H1 (cell line): ENCODE data around the gene P2RX7. TPM values are rescaled to one million over a fixed set of nuclear protein-coding genes. Genes with fewer than 3 reads are reported as not detected.

Experiments used
- CTCF ChIA-PET: fragments of 300-600 bp; sonication (Branson Sonifier 250); formaldehyde crosslinking; loops from one replicate; lab custom pipeline; 2021; ENCODE audit not compliant: partially characterized antibody; lab: Charles Lee
- POLR2A ChIA-PET: fragments of 300-600 bp; sonication (Branson Sonifier 250); formaldehyde crosslinking; loops from one replicate; lab custom pipeline; 2021; ENCODE audit warnings: inconsistent platforms; ENCODE audit not compliant: partially characterized antibody; lab: Charles Lee
- DNase-seq, 2 experiments: peaks; one replicate each; pipeline versions ENCODE4 v3.0.0 to v3.0.0-alpha.2; 2010 to 2022; ENCODE audit warnings: low spot score in 2 of 2, low read depth in 1 of 2, mixed read lengths in 1 of 2
- FAIRE-seq: peaks from 2 replicates; lab custom pipeline; 2011; peaks lifted over from hg19 to GRCh38; lab: Jason Lieb, UNC
- H2AFZ ChIP-seq: 2 replicates; pipeline ENCODE4 v1.8.1; 2012; ENCODE audit warnings: low read length, inconsistent platforms
- H2AK5ac ChIP-seq: 2 replicates; pipeline ENCODE4 v1.6.1; 2013; ENCODE audit warnings: low read depth, low read length
- H2BK120ac ChIP-seq: replicated peaks from 2 replicates; pipeline ENCODE3; 2013; ENCODE audit warnings: low read depth, low read length, inconsistent platforms
- H2BK12ac ChIP-seq: 2 replicates; pipeline ENCODE4 v1.6.1; 2013; ENCODE audit warnings: low read depth, low read length
- H2BK15ac ChIP-seq: 2 replicates; pipeline ENCODE4 v1.6.1; 2013; ENCODE audit warnings: low read length
- H2BK20ac ChIP-seq: 2 replicates; pipeline ENCODE4 v1.6.1; 2013; ENCODE audit warnings: low read length
- H2BK5ac ChIP-seq: 2 replicates; pipeline ENCODE4 v1.6.1; 2013; ENCODE audit warnings: low read depth, low read length
- H3K14ac ChIP-seq: 2 replicates; pipeline ENCODE4 v1.6.1; 2013; ENCODE audit warnings: inconsistent platforms; ENCODE audit not compliant: insufficient read length
- H3K18ac ChIP-seq: 2 replicates; pipeline ENCODE4 v1.6.1; 2013; ENCODE audit warnings: low read length; ENCODE audit errors: extremely low read depth
- H3K23ac ChIP-seq: 2 replicates; pipeline ENCODE4 v1.6.1; 2013; ENCODE audit warnings: inconsistent platforms; ENCODE audit not compliant: insufficient read length
- H3K23me2 ChIP-seq: 2 replicates; pipeline ENCODE4 v1.6.1; 2013; ENCODE audit warnings: low read depth, low read length
- H3K27ac ChIP-seq: 2 replicates; pipeline ENCODE4 v1.6.1; 2011; ENCODE audit warnings: low read depth, low read length, inconsistent platforms
- H3K27me3 ChIP-seq, 4 experiments: replicated peaks in 1 of 4; 1 replicate in 1 of 4; 2 replicates in 3 of 4; pipeline versions ENCODE4 v1.6.1 to v1.8.1; 2011 to 2013; ENCODE audit warnings: low read length in 3 of 4, mild to moderate bottlenecking in 3 of 4, inconsistent platforms in 2 of 4, mixed read lengths in 2 of 4, moderate library complexity in 1 of 4; ENCODE audit not compliant: control insufficient read depth in 3 of 4, insufficient read depth in 3 of 4; ENCODE audit errors: extremely low read depth in 1 of 4
- H3K36me3 ChIP-seq, 4 experiments: 2 replicates each; pipeline versions ENCODE4 v1.6.1 to v1.8.1; 2011 to 2013; ENCODE audit warnings: mild to moderate bottlenecking in 4 of 4, low read length in 3 of 4, moderate library complexity in 2 of 4, control low read depth in 1 of 4, inconsistent platforms in 1 of 4; ENCODE audit not compliant: insufficient read depth in 4 of 4, control insufficient read depth in 2 of 4
- H3K4ac ChIP-seq: replicated peaks from 2 replicates; pipeline ENCODE3; 2013; ENCODE audit warnings: low read length, low read depth, mixed read lengths, inconsistent platforms; ENCODE audit not compliant: insufficient read length
- H3K4me1 ChIP-seq, 4 experiments: replicated peaks in 1 of 4; 1 replicate in 1 of 4; 2 replicates in 3 of 4; pipeline versions ENCODE4 v1.6.1 to v1.8.1; 2011 to 2013; ENCODE audit warnings: low read length in 3 of 4, inconsistent platforms in 2 of 4, mixed read lengths in 1 of 4; ENCODE audit not compliant: insufficient read depth in 4 of 4, control insufficient read depth in 3 of 4
- H3K4me2 ChIP-seq, 2 experiments: 2 replicates each; pipeline versions ENCODE4 v1.6.1 to v1.8.1; 2011 to 2013; ENCODE audit warnings: low read depth in 2 of 2, low read length in 2 of 2, control low read depth in 1 of 2, inconsistent platforms in 1 of 2, mild to moderate bottlenecking in 1 of 2; ENCODE audit not compliant: insufficient read depth in 1 of 2
- H3K4me3 ChIP-seq, 4 experiments: fragments of 200-600, 300-600 bp in 1 of 4; sonication (generic), shearing (Covaris generic), sonication (Bioruptor Twin) in 1 of 4; 2 replicates each; pipeline versions ENCODE4 v1.5.1 to v1.8.1; 2011 to 2016; ENCODE audit warnings: low read length in 4 of 4, low read depth in 3 of 4, control low read depth in 2 of 4, inconsistent platforms in 2 of 4, mild to moderate bottlenecking in 2 of 4, mixed read lengths in 1 of 4, moderate library complexity in 1 of 4; ENCODE audit not compliant: insufficient read depth in 2 of 4; ENCODE audit errors: extremely low read depth in 1 of 4
- H3K56ac ChIP-seq: replicated peaks from 2 replicates; pipeline ENCODE3; 2013; ENCODE audit warnings: low read depth, mild to moderate bottlenecking, mixed read lengths, low read length, inconsistent platforms; ENCODE audit not compliant: insufficient read length
- H3K79me1 ChIP-seq: 2 replicates; pipeline ENCODE4 v1.6.1; 2013; ENCODE audit warnings: low read depth, low read length, control low read depth
- H3K79me2 ChIP-seq, 2 experiments: 2 replicates each; pipeline versions ENCODE4 v1.6.1 to v1.8.1; 2012 to 2013; ENCODE audit warnings: low read length in 2 of 2, mild to moderate bottlenecking in 2 of 2, inconsistent platforms in 1 of 2; ENCODE audit not compliant: insufficient read depth in 2 of 2, control insufficient read depth in 1 of 2
- H3K9ac ChIP-seq, 4 experiments: replicated peaks in 1 of 4; 1 replicate in 1 of 4; 2 replicates in 3 of 4; pipeline versions ENCODE4 v1.6.1 to v1.8.1; 2011 to 2013; ENCODE audit warnings: low read depth in 3 of 4, low read length in 3 of 4, control low read depth in 2 of 4, mild to moderate bottlenecking in 2 of 4, moderate library complexity in 2 of 4, inconsistent platforms in 1 of 4; ENCODE audit errors: extremely low read depth in 1 of 4
- H3K9me3 ChIP-seq, 2 experiments: 2 replicates each; pipeline versions ENCODE4 v1.6.1 to v1.8.1; 2012 to 2013; ENCODE audit warnings: mild to moderate bottlenecking in 2 of 2, moderate library complexity in 2 of 2, control low read depth in 1 of 2, inconsistent platforms in 1 of 2, low read depth in 1 of 2, low read length in 1 of 2, mixed read lengths in 1 of 2; ENCODE audit not compliant: insufficient read depth in 2 of 2
- H4K20me1 ChIP-seq, 2 experiments: replicated peaks in 1 of 2; 2 replicates each; pipeline versions ENCODE3 to v1.8.1; 2011 to 2013; ENCODE audit warnings: inconsistent platforms in 2 of 2, low read length in 2 of 2, mild to moderate bottlenecking in 1 of 2; ENCODE audit not compliant: insufficient read depth in 2 of 2, control insufficient read depth in 1 of 2
- H4K5ac ChIP-seq: 2 replicates; pipeline ENCODE4 v1.6.1; 2013; ENCODE audit warnings: low read length, low read depth, mixed read lengths, inconsistent platforms; ENCODE audit not compliant: insufficient read length
- H4K8ac ChIP-seq: 2 replicates; pipeline ENCODE4 v1.8.0; 2013; ENCODE audit warnings: mild to moderate bottlenecking, moderate library complexity, low read length, inconsistent platforms; ENCODE audit not compliant: insufficient read depth; ENCODE audit errors: extremely low read depth
- H4K91ac ChIP-seq: replicated peaks from 2 replicates; pipeline ENCODE3; 2013; ENCODE audit warnings: low read length, mixed read lengths, inconsistent platforms; ENCODE audit not compliant: insufficient read length
- GTF2F1 ChIP-seq: IDR thresholded peaks from 2 replicates; pipeline ENCODE4 v1.6.1; 2012; ENCODE audit warnings: low read depth, low read length, improper control_type of control experiment, borderline replicate concordance
- WGBS, 2 experiments: shearing (Covaris generic) in 1 of 2; methylation state at CpG; one replicate each; pipeline versions ENCODE4 v1.1.6 to v1.1.7; 2013 to 2015; ENCODE audit warnings: low lambda C conversion rate in 2 of 2, mixed read lengths in 2 of 2, inconsistent platforms in 1 of 2, low coverage in 1 of 2, missing lambda C conversion rate in 1 of 2; ENCODE audit not compliant: insufficient replicate concordance in 2 of 2, insufficient coverage in 1 of 2, insufficient read length in 1 of 2; ENCODE audit errors: extremely low coverage in 1 of 2, missing lambda C conversion rate in 1 of 2; 5-methylcytosine and 5-hydroxymethylcytosine counted together
- polyA plus RNA-seq, 7 experiments: library from polyadenylated mRNA; depleted of rRNA in 3 of 7; stranded (reverse) in 5 of 7; unstranded in 2 of 7; fragments of >200 nt in 5 of 7; fragments of 200-250 nt in 2 of 7; gene quantifications; 1 replicate in 5 of 7; 2 replicates in 1 of 7; 4 replicates in 1 of 7; pipeline versions ENCODE4 v1.2.1 to v1.2.3, GENCODE V29; 2011 to 2013; ENCODE audit warnings: missing spikeins in 2 of 7, mixed read lengths in 2 of 7
- total RNA-seq: library from RNA; stranded (reverse); fragmentation: NEBNext Ultra II Directional; extraction: Animal tissue kit (Norgen Biotek cat#: 25700); gene quantifications from 2 replicates; pipeline ENCODE4 v1.2.1, GENCODE V29; 2021

The P2RX7 gene
- total and polyA plus RNA-seq, 2 of the 8 experiments (the other 6 are each of a cell fraction or from before 2014, with no cell fraction given): 0.38 to 0.56 TPM

DNA sequence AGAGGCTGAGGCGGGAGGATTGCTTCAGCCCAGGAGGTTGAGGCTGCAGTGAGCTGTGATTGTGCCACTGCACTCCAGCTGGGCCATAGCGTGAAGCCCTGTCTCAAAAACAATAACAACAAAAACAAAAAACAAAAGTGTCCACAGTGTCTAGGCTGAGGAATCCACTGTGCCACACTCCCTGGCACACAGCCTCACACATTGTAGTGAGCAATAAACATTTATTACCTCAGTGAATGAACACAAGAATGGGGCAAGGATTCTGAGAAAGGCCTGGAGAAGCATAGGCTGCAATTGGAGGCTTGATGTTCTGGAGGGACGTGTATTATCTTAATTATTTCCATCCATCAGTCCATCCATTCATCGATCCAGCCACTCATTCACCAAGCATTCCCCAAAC is 17.1 kb upstream of the P2RX7 start:
- 85% methylated on average over 4 of the region's 4 CpGs; no CpG with 5 or more reads in 1 of the 2 experiments for WGBS, 2 experiments
- Histone ChIP-seq H3K27ac (no peak overlapping the region), H2BK15ac (no peak overlapping the region), H2BK20ac (no peak overlapping the region)
- no peak for TF ChIP-seq GTF2F1
- TF ChIP-seq, all 59 proteins: peak for 0
- H2AK5ac ChIP-seq: no peak overlapping the region
- H3K9ac ChIP-seq: no peak overlapping the region
- no peak overlapping the region for H3K18ac ChIP-seq
- no peak overlapping the region for H2AFZ ChIP-seq
- ChIA-PET CTCF (interaction anchor here (1.0 to 2.7 kb wide), 3 partner anchors 11 to 109 kb away, joined by 3 to 8 read pairs (median 3); no protein-coding TSS in a partner anchor), POLR2A (interaction anchor here (1.1 kb wide), 1 partner anchor 10 kb away, joined by 3 read pairs; no protein-coding TSS in a partner anchor)
- H3K79me2 ChIP-seq: no peaks in the 10 kb centered on the region
- H3K27me3 ChIP-seq: peaks cover 0 to 1% (median 0%) of the 10 kb centered on the region in 4 experiments; a peak in 1 of 7 replicates
- H3K23me2 ChIP-seq: no peaks in the 10 kb centered on the region
- no peak overlapping the region for H3K4me2 ChIP-seq
- no peak overlapping the region for H4K5ac ChIP-seq
- no peak for DNase-seq
- no peak overlapping the region for H3K14ac ChIP-seq
- H3K9me3 ChIP-seq: no peaks in the 10 kb centered on the region
- H2BK120ac ChIP-seq: no peak overlapping the region
- no peak overlapping the region for H3K23ac ChIP-seq
- no peak overlapping the region for H3K56ac ChIP-seq
- no peak overlapping the region for H4K8ac ChIP-seq
- H3K4me3 ChIP-seq: no peak overlapping the region
- no peak overlapping the region for H2BK12ac ChIP-seq
- no peak for FAIRE-seq
- no peaks in the 10 kb centered on the region for H3K79me1 ChIP-seq
- no peaks in the 10 kb centered on the region for H3K4me1 ChIP-seq
- H2BK5ac ChIP-seq: no peak overlapping the region
- no peak overlapping the region for H3K4ac ChIP-seq
- H4K91ac ChIP-seq: no peak overlapping the region
- no peaks in the 10 kb centered on the region for H4K20me1 ChIP-seq
- H3K36me3 ChIP-seq: no peaks in the 10 kb centered on the region
